Hepatic stellate cell (primary cell): Measurements from ENCODE around the gene GJC2.
"Not testable (repeated sequence)": the region's sequence is repeated elsewhere in the genome, so short reads cannot be mapped to it uniquely, and the experiment has no call there.

Experiments used
- DNase-seq: peaks from one replicate; pipeline ENCODE4 v3.0.0; 2011; ENCODE audit warnings: low spot score

The GJC2 gene

GRCh38 chr1:228149406-228150119 lies at the start of gene GJC2:
Gene GJC2 (plus strand): TSS chr1:228149930. CDS start chr1:228157759, 7,829 bp downstream.
- DNase-seq, result peak; percentile 71

DNA sequence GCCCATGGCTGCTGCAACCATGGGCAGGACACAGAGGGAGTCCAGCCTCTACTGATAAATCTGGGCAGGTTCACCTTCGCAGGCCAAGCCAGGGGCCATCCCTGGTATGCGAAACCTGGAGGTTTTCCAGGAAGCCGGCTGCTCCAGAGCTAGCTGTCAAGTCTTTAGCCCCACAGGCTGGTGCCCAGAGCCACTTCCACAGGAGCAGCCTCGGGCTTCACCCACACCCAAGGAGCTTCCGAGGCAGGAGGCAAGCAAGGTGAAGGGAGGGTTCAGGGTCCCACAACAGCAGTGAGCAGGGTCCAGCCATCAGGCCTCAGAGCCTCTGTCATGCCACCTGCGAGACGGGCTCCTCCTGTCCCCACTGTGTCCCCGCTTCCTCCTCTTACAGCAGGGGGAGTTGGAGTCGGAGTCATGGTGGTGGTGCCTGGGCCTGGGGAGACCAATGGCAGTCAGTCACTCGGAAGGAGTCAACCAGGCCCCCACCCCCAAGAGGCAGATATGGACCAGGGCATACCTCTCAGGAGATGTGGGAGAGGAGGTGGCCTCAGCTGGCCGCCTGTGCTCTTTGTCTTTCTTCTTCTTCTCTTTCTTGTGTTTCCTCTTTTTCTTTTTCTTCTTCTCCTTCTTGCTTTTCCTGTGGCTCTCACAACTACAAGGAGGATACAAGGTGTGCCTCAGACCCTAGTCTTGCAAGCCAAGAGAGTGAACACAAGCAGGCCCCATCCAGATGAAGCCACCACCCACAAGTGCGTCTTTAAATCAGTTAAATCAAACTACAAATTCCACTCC lies 48.7 kb upstream of the GJC2 start:
- DNase-seq, result peak; percentile 11

DNA sequence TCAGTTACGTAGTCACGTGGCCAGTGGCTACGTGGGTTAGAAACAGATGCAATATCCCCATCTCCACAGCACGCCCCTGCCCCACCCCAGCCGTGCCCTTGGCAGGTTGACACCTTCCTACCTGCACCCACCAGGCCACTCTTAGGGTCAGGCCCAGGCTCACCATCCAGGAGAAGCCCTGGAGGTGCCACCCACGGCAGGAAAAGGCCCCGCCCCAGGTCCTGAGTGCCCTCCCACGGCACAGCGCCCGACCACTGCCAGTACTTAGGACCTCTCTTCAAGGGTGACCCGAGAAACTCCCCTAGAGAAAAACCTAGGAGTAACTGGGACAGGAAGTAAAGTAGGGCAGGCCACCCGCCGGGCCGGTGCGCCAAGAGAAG lies 48.1 kb upstream of the GJC2 start:
- no peak for DNase-seq

GRCh38 chr1:228101994-228102790 lies 47.5 kb upstream of the GJC2 start:
- peak; percentile 66 for DNase-seq

DNA sequence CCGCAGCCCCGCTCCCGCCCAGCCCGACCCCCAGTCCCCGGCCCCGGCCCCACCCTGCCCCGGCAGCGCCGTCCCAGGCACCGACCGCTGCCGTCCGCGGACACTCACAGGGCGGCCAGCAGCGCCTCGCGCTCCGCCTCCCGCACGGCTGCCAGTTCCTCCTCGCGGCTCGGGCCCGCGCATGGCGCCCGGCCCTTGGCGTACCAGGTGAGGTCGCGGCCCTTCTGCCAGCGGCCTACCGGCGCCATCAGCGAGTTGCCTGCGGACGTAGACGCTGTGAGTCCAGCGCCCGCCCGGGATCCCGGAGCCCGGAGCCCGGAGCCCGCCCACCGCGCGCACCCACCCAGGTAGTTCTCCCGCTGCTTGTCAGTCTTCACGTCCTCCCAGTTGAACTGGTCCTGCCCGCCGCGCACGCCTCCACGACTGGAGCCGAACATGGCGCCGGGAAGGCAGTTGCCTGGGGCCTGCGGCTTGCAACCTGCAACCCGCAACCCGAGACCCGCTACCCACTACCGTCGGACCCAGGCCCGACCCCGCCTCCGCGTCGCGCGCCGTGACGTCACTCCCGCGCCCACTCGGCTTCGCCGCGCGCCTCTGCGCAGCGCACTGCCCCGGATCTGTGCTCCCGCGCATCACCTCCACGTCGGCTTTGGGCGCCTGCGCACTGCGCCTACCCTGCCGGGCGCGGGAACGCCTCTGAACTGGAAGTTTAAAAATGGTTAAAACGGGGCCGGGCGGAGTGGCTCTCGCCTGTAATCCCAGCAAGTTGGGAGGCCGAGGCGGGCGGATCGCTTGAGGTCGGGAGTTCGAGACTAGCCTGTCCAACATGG lies 46.7 kb upstream of the GJC2 start, which contains the start of gene C1orf35:
Gene C1orf35, minus strand, starts transcription at position 535 of the 830 bp plus-strand sequence. Its CDS starts 98 bp downstream, at position 437.
- DNase-seq, result peak; percentile 99

- no peak for DNase-seq
Measured at GRCh38 chr1:228104526-228105269, 45.0 kb upstream of the GJC2 start.

- DNase-seq, result no peak
Measured at GRCh38 chr1:228105270-228105995, 44.3 kb upstream of the GJC2 start.

GRCh38 chr1:228105996-228106799 lies 43.5 kb upstream of the GJC2 start:
- no peak for DNase-seq

DNA sequence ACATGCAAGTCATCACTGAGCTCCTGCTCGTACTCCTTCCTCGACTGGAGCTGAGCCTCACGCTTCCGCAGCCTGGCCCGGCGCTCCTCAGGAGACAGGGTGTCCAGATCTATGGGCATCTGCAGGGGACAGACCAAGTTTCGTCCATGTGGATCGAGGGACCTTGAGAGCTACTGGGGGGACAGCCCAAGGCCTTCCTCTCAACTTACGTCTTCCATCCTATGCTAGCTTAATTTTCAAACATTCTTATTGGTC lies 43.0 kb upstream of the GJC2 start:
- no peak for DNase-seq

GRCh38 chr1:228107636-228108035 lies 42.1 kb upstream of the GJC2 start:
- DNase-seq, result no peak

- no peak for DNase-seq
Measured at GRCh38 chr1:228108055-228108690, 41.6 kb upstream of the GJC2 start.

DNA sequence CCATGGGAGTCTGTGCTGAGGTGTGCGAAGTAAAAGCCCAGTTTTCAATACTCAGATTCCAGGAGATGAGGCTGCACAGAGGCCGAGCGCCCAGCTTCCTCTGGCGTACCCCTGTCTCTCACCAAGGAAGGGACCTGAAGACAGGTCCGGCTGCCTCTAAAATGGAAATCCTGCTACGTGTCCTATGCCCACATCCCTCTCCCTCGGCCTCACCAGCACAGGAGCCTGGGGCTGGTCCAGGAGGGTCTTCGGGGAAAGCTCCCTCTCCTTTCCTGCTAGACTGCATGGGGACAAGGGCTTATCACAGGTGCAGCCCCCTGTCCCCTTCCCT lies 41.0 kb upstream of the GJC2 start:
- DNase-seq, result no peak

GRCh38 chr1:228109073-228109961 lies 40.4 kb upstream of the GJC2 start, which contains the start of gene MRPL55:
Gene MRPL55 (minus strand): TSS chr1:228109299. CDS start chr1:228108260, 1,039 bp downstream.
- peak; percentile 96 for DNase-seq

- DNase-seq, result no peak
Measured at GRCh38 chr1:228109962-228110488, 39.7 kb upstream of the GJC2 start.

- DNase-seq, result no peak
Measured at GRCh38 chr1:228110556-228110955, 39.2 kb upstream of the GJC2 start.

- not testable (repeated sequence) for DNase-seq
Measured at GRCh38 chr1:228111315-228111714, 38.4 kb upstream of the GJC2 start.

DNA sequence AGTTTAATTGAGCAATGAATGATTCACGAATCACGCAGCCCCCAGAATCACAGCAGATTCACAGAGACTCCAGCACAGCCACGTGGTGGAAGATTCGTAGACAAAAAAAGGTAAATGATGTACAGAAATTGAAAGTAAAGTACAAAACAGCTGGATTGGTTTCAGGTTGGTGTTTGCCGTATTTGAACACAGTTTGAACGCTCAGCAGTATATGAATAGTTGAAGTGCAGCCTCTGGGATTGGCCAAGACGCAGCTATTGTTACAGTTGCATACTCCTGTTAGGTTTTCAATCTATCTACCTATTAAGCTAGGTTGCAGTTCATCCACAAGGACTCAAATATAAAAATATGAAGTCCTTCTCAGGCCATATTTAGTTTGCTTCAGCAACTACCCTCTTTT lies 37.6 kb upstream of the GJC2 start:
- DNase-seq, result no peak

DNA sequence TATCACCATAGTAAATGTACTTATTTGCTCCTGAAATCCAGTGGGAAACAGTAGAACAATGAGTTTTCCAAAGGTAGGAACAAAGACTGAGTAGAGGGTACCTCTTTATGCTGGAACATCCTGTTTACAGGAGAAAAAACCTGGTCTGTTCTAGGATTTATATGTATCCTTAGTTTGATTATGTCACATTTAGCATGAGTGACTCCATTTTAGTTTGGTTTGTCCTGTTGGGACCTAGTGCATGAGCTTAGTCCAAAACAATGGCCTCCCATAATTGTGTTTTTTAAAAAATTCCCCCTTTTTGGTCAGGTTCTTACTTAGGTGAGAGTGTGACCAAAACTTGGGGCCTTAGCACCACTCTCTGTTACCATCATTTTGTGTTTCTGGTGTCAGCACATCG lies 37.1 kb upstream of the GJC2 start:
- no peak for DNase-seq
